HepG2 (cell line): Measurements from ENCODE around the gene SOCS1. TPM values are rescaled to one million over a fixed set of nuclear protein-coding genes. Genes with fewer than 3 reads are reported as not detected.

Source experiments
- BHLHE40 ChIP-seq: IDR thresholded peaks from 2 replicates; pipeline ENCODE4 v1.6.1; 2011; ENCODE audit warnings: low read length, improper control_type of control experiment
- EHMT2 ChIP-seq: fragments of 200-600 bp; sonication (generic); IDR thresholded peaks from 2 replicates; pipeline ENCODE4 v1.7.0; 2017; ENCODE audit warnings: antibody characterized with exemption, low read depth, low read length, borderline replicate concordance
- GATAD1 ChIP-seq: IDR thresholded peaks from 2 replicates; pipeline ENCODE4 v1.6.1; 2016; ENCODE audit warnings: missing genetic modification reagents, missing compliant biosample characterization
- MBD4 ChIP-seq: IDR thresholded peaks from 2 replicates; pipeline ENCODE4 v1.6.1; 2012; ENCODE audit warnings: low read length, inconsistent platforms, borderline replicate concordance
- MLLT10 ChIP-seq: sonication (generic); formaldehyde crosslinking; IDR thresholded peaks from 2 replicates; pipeline ENCODE4 v1.4.0; 2020; ENCODE audit warnings: missing genetic modification reagents
- MTF2 ChIP-seq: sonication (generic); formaldehyde crosslinking; IDR thresholded peaks from 2 replicates; pipeline ENCODE4 v1.5.0; 2020; ENCODE audit warnings: missing genetic modification reagents, borderline replicate concordance
- MZF1 ChIP-seq: sonication (generic); formaldehyde crosslinking; IDR thresholded peaks from 2 replicates; pipeline ENCODE4 v1.8.1; 2023; ENCODE audit warnings: mild to moderate bottlenecking, missing genetic modification reagents, borderline replicate concordance
- NFKBIZ ChIP-seq: IDR thresholded peaks from 2 replicates; pipeline ENCODE4 v1.6.1; 2018; ENCODE audit warnings: missing genetic modification reagents, missing compliant biosample characterization
- NFYC ChIP-seq: IDR thresholded peaks from 2 replicates; pipeline ENCODE4 v1.6.1; 2016; ENCODE audit warnings: missing genetic modification reagents, missing compliant biosample characterization
- PHF5A ChIP-seq: IDR thresholded peaks from one replicate; pipeline ENCODE4 v1.6.1; 2018; ENCODE audit warnings: low read depth, missing genetic modification reagents; ENCODE audit not compliant: unreplicated experiment
- RAD21 ChIP-seq: fragments of 450-650 bp; formaldehyde crosslinking; IDR thresholded peaks from 2 replicates; pipeline ENCODE4 v1.5.0; 2020; ENCODE audit warnings: mild to moderate bottlenecking
- RARG ChIP-seq: sonication (generic); formaldehyde crosslinking; IDR thresholded peaks from 2 replicates; pipeline ENCODE4 v1.4.0; 2020; ENCODE audit warnings: low read depth, mild to moderate bottlenecking, missing genetic modification reagents
- REL ChIP-seq: sonication (generic); formaldehyde crosslinking; conservative IDR thresholded peaks from 2 replicates; pipeline ENCODE4 v1.8.0; 2022; ENCODE audit warnings: mild to moderate bottlenecking, missing genetic modification reagents, moderate library complexity
- WIZ ChIP-seq: sonication (generic); formaldehyde crosslinking; IDR thresholded peaks from 2 replicates; pipeline ENCODE4 v1.5.1; 2020; ENCODE audit warnings: mild to moderate bottlenecking, missing genetic modification reagents
- ZNF230 ChIP-seq: sonication (generic); formaldehyde crosslinking; IDR thresholded peaks from 2 replicates; pipeline ENCODE4 v1.4.0; 2020; ENCODE audit warnings: mild to moderate bottlenecking, missing genetic modification reagents
- ZNF24 ChIP-seq: fragments of 450-650 bp; IDR thresholded peaks from 2 replicates; pipeline ENCODE4 v1.6.1; 2017; ENCODE audit warnings: antibody characterized with exemption, mild to moderate bottlenecking
- ZNF260 ChIP-seq: sonication (generic); formaldehyde crosslinking; IDR thresholded peaks from 2 replicates; pipeline ENCODE4 v1.4.0; 2020; ENCODE audit warnings: missing genetic modification reagents, low read depth, mild to moderate bottlenecking, borderline replicate concordance
- ZNF331 ChIP-seq: sonication (generic); formaldehyde crosslinking; IDR thresholded peaks from 2 replicates; pipeline ENCODE4 v1.4.0; 2020; ENCODE audit warnings: missing genetic modification reagents
- ZNF430 ChIP-seq: sonication (generic); formaldehyde crosslinking; IDR thresholded peaks from 2 replicates; pipeline ENCODE4 v1.9.0; 2021; ENCODE audit warnings: mild to moderate bottlenecking, missing genetic modification reagents
- ZNF678 ChIP-seq: sonication (generic); formaldehyde crosslinking; IDR thresholded peaks from 2 replicates; pipeline ENCODE4 v1.4.0; 2020; ENCODE audit warnings: mild to moderate bottlenecking, missing genetic modification reagents
- ZNF75D ChIP-seq: sonication (generic); formaldehyde crosslinking; IDR thresholded peaks from 2 replicates; pipeline ENCODE4 v1.8.1; 2023; ENCODE audit warnings: missing genetic modification reagents, mild to moderate bottlenecking, borderline replicate concordance
- ZSCAN25 ChIP-seq: sonication (generic); formaldehyde crosslinking; IDR thresholded peaks from 2 replicates; pipeline ENCODE4 v1.8.0; 2022; ENCODE audit warnings: mild to moderate bottlenecking, missing genetic modification reagents
- polyA plus RNA-seq, 8 experiments: library from polyadenylated mRNA; depleted of rRNA in 3 of 8; stranded (reverse) in 7 of 8; unstranded in 1 of 8; fragments of >200 nt; fragmentation: Illumina TruSeq in 4 of 8; extraction: Trizol in 4 of 8; gene quantifications; 2 replicates each; pipeline versions ENCODE4 v1.2.1 to v1.2.3, GENCODE V29; 2011 to 2016; ENCODE audit warnings: low read depth in 4 of 8, missing spikeins in 1 of 8, mixed read lengths in 1 of 8; ENCODE audit not compliant: insufficient read depth in 1 of 8
- total RNA-seq, 5 experiments: library from RNA; depleted of rRNA; stranded (reverse); fragments of >200 nt; fragmentation: Illumina TruSeq; extraction: Trizol; gene quantifications; 2 replicates each; pipeline ENCODE4 v1.2.3, GENCODE V29; 2016; ENCODE audit warnings: low read depth in 1 of 5
- TF ChIP-seq, protein P1 (sequence below): sonication (generic); formaldehyde crosslinking; conservative IDR thresholded peaks from 2 replicates; pipeline ENCODE4 v1.4.0; 2020; ENCODE audit warnings: missing genetic modification reagents
- TF ChIP-seq, protein P2 (sequence below): sonication (generic); formaldehyde crosslinking; IDR thresholded peaks from 2 replicates; pipeline ENCODE4 v1.4.0; 2020; ENCODE audit warnings: missing genetic modification reagents
- TF ChIP-seq, protein P3 (sequence below): sonication (generic); formaldehyde crosslinking; IDR thresholded peaks from 2 replicates; pipeline ENCODE4 v1.5.1; 2020; ENCODE audit warnings: missing genetic modification reagents, mild to moderate bottlenecking, borderline replicate concordance
- TF ChIP-seq, protein P4 (sequence below): sonication (generic); formaldehyde crosslinking; IDR thresholded peaks from 2 replicates; pipeline ENCODE4 v1.5.1; 2020; ENCODE audit warnings: mild to moderate bottlenecking, missing genetic modification reagents, moderate library complexity

The SOCS1 gene
- total and polyA plus RNA-seq, 2 of the 13 experiments (the other 11 are each of a cell fraction or from before 2014, with no cell fraction given): 5.3 to 6.3 TPM

DNA sequence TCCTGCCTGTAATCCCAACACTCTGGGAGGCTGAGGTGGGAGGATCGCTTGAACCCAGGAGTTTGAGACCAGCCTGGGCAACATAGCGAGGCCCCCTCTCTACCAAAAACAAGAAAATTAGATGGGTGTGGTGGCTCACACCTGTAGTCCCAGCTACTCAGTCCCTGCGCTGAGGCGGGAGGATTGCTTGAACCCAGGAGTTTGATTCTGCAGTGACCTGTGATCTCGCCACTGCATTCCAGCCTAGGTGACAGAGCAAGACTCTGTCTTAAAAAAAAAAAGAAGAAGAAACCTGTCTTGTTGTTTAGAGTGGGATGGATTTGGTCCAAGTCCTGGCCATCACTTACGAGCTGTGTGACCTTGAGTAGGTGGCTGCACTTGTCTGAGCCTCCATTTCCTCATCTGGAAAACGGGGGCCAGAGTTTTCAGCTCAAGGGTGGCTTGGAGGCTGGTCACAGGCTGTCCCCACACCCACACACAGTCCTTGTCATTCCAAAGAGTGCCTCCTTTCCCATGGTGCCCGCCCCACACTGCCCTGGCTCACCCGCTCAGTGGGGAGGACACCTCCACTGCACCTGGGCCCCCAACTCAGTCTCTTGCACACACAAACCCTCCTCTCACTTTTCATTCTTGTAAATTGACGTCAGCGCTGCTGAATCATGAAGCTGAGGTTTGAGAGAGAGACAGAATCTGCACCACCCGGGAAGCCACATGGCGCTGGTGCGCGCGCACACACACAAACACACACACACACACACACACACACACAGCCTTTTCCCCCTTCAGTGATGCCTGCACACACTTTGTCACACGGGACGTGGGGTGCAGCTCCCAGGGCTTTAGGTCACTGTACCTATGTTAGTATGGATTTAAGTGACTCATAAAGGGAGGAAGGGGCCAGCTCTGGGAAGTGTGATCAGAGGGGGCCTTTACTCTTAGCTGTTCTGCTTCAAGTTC lies 4.2 kb downstream of the SOCS1 start (continued):
- no peak for TF ChIP-seq NFYC (CRISPR knock-in tag)
- TF ChIP-seq ZNF75D (CRISPR knock-in tag): no peak
- TF ChIP-seq ZNF230: no peak
- TF ChIP-seq ZNF260 (CRISPR knock-in tag): no peak
- TF ChIP-seq ZNF678 (CRISPR knock-in tag): no peak
- no peak for TF ChIP-seq MZF1 (CRISPR knock-in tag)
- TF ChIP-seq REL (CRISPR knock-in tag): no peak; the same call in 1 of the 2 replicates
- TF ChIP-seq PHF5A (CRISPR knock-in tag): no peak
- TF ChIP-seq, protein P1, sequence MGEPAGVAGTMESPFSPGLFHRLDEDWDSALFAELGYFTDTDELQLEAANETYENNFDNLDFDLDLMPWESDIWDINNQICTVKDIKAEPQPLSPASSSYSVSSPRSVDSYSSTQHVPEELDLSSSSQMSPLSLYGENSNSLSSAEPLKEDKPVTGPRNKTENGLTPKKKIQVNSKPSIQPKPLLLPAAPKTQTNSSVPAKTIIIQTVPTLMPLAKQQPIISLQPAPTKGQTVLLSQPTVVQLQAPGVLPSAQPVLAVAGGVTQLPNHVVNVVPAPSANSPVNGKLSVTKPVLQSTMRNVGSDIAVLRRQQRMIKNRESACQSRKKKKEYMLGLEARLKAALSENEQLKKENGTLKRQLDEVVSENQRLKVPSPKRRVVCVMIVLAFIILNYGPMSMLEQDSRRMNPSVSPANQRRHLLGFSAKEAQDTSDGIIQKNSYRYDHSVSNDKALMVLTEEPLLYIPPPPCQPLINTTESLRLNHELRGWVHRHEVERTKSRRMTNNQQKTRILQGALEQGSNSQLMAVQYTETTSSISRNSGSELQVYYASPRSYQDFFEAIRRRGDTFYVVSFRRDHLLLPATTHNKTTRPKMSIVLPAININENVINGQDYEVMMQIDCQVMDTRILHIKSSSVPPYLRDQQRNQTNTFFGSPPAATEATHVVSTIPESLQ (CRISPR knock-in tag): no peak
- 0 out of 2 replicates have a peak, but pooled peaks have one; percentile 14 for TF ChIP-seq MBD4
- TF ChIP-seq ZNF24: no peak
- TF ChIP-seq NFKBIZ: no peak
- no peak for TF ChIP-seq MTF2 (CRISPR knock-in tag)
- TF ChIP-seq ZNF331 (CRISPR knock-in tag): 0 out of 2 replicates have a peak, but pooled peaks have one; percentile 20
- TF ChIP-seq RAD21 (CRISPR knock-in tag): no peak
- TF ChIP-seq EHMT2: no peak
- TF ChIP-seq WIZ (CRISPR knock-in tag): no peak
- no peak for TF ChIP-seq MLLT10 (CRISPR knock-in tag)
- TF ChIP-seq RARG: no peak
- no peak for TF ChIP-seq ZSCAN25 (CRISPR knock-in tag)
- TF ChIP-seq, protein P2, sequence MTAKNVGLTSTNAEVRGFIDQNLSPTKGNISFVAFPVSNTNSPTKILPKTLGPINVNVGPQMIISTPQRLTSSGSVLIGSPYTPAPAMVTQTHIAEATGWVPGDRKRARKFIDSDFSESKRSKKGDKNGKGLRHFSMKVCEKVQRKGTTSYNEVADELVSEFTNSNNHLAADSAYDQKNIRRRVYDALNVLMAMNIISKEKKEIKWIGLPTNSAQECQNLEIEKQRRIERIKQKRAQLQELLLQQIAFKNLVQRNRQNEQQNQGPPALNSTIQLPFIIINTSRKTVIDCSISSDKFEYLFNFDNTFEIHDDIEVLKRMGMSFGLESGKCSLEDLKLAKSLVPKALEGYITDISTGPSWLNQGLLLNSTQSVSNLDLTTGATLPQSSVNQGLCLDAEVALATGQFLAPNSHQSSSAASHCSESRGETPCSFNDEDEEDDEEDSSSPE (CRISPR knock-in tag): no peak
- no peak for TF ChIP-seq BHLHE40
- TF ChIP-seq ZNF430 (CRISPR knock-in tag): no peak
- TF ChIP-seq GATAD1 (CRISPR knock-in tag): no peak
- TF ChIP-seq, protein P3, sequence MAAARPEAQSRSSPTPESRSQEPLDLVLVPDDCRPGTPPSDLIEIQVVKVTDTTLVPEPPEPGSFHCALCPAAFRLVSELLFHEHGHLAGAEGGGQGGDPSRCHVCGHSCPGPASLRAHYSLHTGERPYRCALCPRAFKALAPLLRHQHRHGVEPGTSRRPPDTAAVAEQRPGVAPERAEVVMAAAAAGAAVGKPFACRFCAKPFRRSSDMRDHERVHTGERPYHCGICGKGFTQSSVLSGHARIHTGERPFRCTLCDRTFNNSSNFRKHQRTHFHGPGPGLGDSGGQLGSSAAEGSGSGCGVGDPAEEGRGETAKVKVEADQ (CRISPR knock-in tag): no peak
- TF ChIP-seq, protein P4, sequence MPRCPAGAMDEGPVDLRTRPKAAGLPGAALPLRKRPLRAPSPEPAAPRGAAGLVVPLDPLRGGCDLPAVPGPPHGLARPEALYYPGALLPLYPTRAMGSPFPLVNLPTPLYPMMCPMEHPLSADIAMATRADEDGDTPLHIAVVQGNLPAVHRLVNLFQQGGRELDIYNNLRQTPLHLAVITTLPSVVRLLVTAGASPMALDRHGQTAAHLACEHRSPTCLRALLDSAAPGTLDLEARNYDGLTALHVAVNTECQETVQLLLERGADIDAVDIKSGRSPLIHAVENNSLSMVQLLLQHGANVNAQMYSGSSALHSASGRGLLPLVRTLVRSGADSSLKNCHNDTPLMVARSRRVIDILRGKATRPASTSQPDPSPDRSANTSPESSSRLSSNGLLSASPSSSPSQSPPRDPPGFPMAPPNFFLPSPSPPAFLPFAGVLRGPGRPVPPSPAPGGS (CRISPR knock-in tag): no peak
